Thoracic aorta (tissue), 2 donors: ENCODE data around the gene TPSD1. TPM values are rescaled to one million over a fixed set of nuclear protein-coding genes. Genes with fewer than 3 reads are reported as not detected.
"Not testable (repeated sequence)": the region's sequence is repeated elsewhere in the genome, so short reads cannot be mapped to it uniquely, and the experiment has no call there.

Experiments
- ATAC-seq: fragments of 150-250 bp; one replicate; pipeline ENCODE4 v1.8.0; 2017; ENCODE audit warnings: low read depth; ENCODE audit not compliant: insufficient number of reproducible peaks, low FRiP score
- DNase-seq: peaks from one replicate; pipeline ENCODE4 v3.0.0-alpha.2; 2020; ENCODE audit warnings: low spot score
- H3K27ac ChIP-seq, 2 donors: fragments of 200-600 bp; sonication (generic); 1 replicate in 1 of 2; 2 replicates in 1 of 2; pipeline ENCODE4 v1.5.1; 2016; ENCODE audit warnings: mild to moderate bottlenecking in 2 of 2, moderate library complexity in 2 of 2
- H3K27me3 ChIP-seq: fragments of 200-600 bp; sonication (generic); replicated peaks from 2 replicates; pipeline ENCODE4 v1.6.0; 2016; ENCODE audit warnings: mild to moderate bottlenecking; ENCODE audit not compliant: insufficient read depth
- H3K36me3 ChIP-seq: fragments of 200-600 bp; sonication (generic); one replicate; pipeline ENCODE4 v1.5.1; 2016
- H3K4me1 ChIP-seq, 2 donors: fragments of 200-600 bp; sonication (generic); 1 replicate in 1 of 2; 2 replicates in 1 of 2; pipeline versions ENCODE4 v1.5.1 to v1.6.0; 2016; ENCODE audit warnings: low read depth in 2 of 2, mild to moderate bottlenecking in 1 of 2; ENCODE audit not compliant: control insufficient read depth in 1 of 2
- H3K4me3 ChIP-seq: fragments of 200-600 bp; sonication (generic); 2 replicates; pipeline ENCODE4 v1.5.1; 2016; ENCODE audit warnings: mild to moderate bottlenecking
- H3K9me3 ChIP-seq: fragments of 200-600 bp; sonication (generic); 2 replicates; pipeline ENCODE4 v1.5.1; 2016
- CTCF ChIP-seq: fragments of 200-600 bp; sonication (generic); IDR thresholded peaks from one replicate; pipeline ENCODE4 v1.5.1; 2019; ENCODE audit warnings: antibody characterized with exemption
- total RNA-seq, 2 donors: library from RNA; depleted of rRNA; stranded (reverse); fragments of >200 nt; gene quantifications; one replicate each; pipeline versions ENCODE4 v1.1.0 to v1.2.3, GENCODE V29; 2016

Gene TPSD1
- total RNA-seq, 2 donors from 2014 or later, result 3.1 TPM; not detected in 1

DNA sequence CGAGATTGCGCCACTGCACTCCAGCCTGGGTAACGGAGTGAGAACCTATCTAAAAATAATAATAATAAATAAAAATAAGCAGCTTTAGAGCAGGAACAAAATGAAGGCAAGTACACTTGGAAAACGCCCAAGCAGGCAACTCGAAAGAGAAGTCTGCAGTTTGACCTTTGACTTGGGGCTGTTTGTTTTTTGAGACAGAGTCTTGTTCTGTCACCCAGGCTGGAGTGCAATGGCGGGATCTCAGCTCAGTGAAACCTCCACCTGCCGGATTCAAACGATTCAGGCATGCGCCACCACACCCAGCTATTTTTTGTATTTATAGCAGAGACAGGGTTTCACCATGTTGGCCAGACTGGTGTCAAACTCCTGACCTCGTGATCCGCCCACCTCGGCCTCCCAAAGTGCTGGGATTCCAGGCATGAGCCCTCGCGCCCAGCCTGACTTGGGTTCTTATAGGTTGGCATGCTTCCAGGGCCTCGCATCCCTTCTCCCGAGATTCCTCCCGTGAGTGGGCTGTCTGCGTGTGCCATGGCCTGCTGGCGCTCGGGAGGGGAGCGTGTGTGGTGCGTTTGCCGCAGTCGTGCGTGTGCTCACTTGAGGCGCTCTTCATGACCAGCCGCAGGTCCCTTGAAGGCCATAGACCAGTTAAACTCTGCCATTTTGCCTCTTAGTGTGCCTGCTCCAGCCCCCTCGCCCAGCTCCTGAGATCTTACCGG is 35.1 kb downstream of the TPSD1 start:
- Histone ChIP-seq H3K4me3 (no peak overlapping the region), H3K36me3 (no peaks in the 10 kb centered on the region), H3K4me1 (no peaks in the 10 kb centered on the region), H3K27ac (no peak overlapping the region), H3K9me3 (no peaks in the 10 kb centered on the region), H3K27me3 (peaks cover 4% of the 10 kb centered on the region)
- no peak for TF ChIP-seq CTCF
- DNase-seq, result no peak
- no peak for ATAC-seq

DNA sequence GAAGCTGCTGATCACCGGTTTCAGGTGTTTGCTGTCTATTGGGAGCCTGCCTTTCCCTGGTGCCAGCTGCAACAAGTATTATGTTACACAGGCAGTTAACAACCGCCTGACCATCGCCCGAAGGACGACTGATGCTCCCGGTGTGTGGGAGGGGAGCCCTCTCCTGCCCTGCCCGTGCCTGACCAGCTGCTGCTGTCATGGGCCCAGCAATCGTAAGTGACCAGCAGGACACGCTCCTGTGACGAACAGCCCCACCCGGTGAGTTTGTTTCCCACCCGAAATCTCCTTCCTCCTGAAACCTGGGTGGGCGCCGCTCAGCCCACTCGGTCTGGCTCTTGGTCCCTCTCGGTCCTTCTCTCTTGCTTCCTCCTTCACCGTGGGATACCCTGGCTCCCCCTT is 35.7 kb downstream of the TPSD1 start:
- Histone ChIP-seq H3K27ac (no peak overlapping the region), H3K4me3 (no peak overlapping the region), H3K9me3 (no peaks in the 10 kb centered on the region), H3K36me3 (no peaks in the 10 kb centered on the region), H3K27me3 (peaks cover 4% of the 10 kb centered on the region), H3K4me1 (no peaks in the 10 kb centered on the region)
- no peak for ATAC-seq
- no peak for TF ChIP-seq CTCF
- DNase-seq, result no peak

DNA sequence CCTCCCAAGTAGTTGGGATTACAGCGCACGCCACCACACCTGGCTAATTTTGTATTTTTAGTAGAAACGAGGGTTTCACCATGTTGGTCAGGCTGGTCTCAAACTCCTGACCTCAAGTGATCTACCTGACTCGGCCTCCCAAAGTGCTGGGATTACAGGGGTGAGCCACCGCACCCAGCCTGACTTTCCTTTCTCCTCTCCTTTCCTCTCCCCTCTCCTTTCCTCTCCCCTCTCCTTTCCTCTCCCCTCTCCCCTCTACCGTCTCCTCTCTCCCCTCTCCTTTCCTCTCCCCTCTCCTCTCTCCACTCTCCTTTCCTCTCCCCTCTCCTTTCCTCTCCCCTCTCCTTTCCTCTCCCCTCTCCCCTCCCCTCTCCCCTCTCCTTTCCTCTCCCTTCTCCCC is 36.3 kb downstream of the TPSD1 start:
- not testable (repeated sequence) for DNase-seq, H3K27me3 ChIP-seq

DNA sequence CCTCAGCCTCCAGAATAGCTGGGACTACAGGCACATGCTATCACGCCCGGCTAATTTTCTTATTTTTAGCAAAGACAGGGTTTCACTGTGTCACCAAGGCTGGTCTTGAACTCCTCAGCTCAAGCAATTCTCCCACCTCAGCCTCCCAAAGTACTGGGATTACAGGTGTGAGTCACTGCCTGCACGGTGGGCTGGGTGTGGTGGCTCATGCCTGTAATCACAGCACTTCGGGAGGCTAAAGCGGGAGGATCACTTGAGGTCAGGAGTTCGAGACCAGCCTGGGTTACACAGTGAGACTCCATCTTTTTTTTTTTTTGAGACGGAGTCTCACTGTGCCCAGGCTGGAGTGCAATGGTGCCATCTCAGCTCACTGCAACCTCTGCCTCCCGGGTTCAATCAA is 36.9 kb downstream of the TPSD1 start:
- not testable (repeated sequence) for H3K9me3 ChIP-seq, H3K27ac ChIP-seq, H3K4me3 ChIP-seq, DNase-seq, H3K27me3 ChIP-seq, H3K36me3 ChIP-seq, H3K4me1 ChIP-seq, ATAC-seq

More for the DNA sequence above, 36.3 kb downstream of the TPSD1 start:
- H3K4me3 ChIP-seq, H3K9me3 ChIP-seq, H3K4me1 ChIP-seq, H3K36me3 ChIP-seq, ATAC-seq, H3K27ac ChIP-seq: not testable (repeated sequence)

DNA sequence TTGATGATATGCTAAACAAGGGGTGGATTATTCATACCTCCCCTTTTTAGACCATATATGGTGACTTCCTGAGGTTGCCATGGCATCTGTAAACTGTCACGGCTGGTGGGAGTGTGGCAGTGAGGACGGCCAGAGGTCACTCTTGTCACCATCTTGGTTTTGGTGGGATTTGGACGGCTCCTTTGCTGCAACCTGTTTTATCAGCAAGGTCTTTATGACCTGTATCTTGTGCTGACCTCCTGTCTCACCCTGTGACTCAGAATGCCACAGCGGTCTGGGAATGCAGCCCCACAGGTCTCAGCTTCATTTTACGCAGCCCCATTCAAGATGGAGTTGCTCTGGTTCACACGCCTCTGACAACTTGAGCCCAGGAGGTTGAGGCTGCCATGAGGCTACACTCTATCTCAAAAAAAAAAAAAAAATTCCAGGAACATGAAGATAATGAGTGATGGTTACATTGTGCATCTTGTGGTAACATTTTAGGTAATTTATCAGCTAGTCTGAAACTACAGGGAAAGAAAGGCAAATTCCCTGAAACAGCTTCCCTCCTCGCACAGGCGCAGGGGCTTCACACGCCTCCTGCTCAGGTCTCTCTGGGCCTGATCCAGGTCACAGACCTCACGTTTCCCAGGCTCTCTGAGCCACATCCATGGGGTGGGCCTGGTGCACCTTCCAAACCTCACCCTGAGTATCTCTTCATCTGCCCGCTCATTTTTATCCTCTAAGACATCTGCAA is 38.2 kb downstream of the TPSD1 start:
- no peak for ATAC-seq
- Histone ChIP-seq H3K4me1 (no peaks in the 10 kb centered on the region), H3K9me3 (no peaks in the 10 kb centered on the region), H3K27me3 (peaks cover 4% of the 10 kb centered on the region), H3K36me3 (no peaks in the 10 kb centered on the region), H3K27ac (no peak overlapping the region), H3K4me3 (no peak overlapping the region)
- TF ChIP-seq CTCF, result no peak
- no peak for DNase-seq

DNA sequence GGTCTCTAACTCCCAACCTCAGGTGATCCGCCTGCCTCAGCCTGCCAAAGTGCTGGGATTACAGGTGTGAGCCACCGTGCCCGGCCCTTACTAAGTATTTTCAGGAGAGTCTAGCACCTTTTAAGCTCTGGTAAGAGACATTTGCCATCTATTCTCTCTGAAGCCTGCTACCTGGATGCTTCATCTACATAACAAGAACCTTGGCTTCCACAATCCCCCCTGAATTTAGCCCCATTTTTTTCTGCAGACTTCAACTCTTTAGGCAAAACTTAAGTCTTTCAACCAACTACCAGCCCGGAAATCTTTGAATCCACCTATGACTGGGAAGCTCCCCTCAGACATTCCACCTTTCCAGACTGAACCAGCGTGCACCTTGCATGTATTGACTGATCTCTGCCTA is 39.6 kb downstream of the TPSD1 start:
- no peak overlapping the region for H3K4me3 ChIP-seq
- DNase-seq, result no peak
- H3K27ac ChIP-seq, result no peak overlapping the region
- H3K9me3 ChIP-seq, result no peaks in the 10 kb centered on the region
- peaks cover 4% of the 10 kb centered on the region for H3K27me3 ChIP-seq
- no peak for TF ChIP-seq CTCF
- H3K4me1 ChIP-seq, result peaks cover 0 to under 1% of the 10 kb centered on the region in 2 donors
- no peaks in the 10 kb centered on the region for H3K36me3 ChIP-seq
- ATAC-seq, result no peak

- H3K9me3 ChIP-seq, ATAC-seq, H3K27me3 ChIP-seq, H3K4me3 ChIP-seq, H3K36me3 ChIP-seq, H3K4me1 ChIP-seq, H3K27ac ChIP-seq, DNase-seq: not testable (repeated sequence)
Measured at GRCh38 chr16:1296688-1297017, 40.8 kb downstream of the TPSD1 start.
